Raji (cell line): Measurements from ENCODE around the gene HOXD9.

Experiments
- POLR2A ChIP-seq: IDR thresholded peaks from 2 replicates; pipeline ENCODE4 v1.6.1; 2011; ENCODE audit warnings: low read depth, low read length, control low read depth; ENCODE audit not compliant: insufficient read depth

The HOXD9 gene

DNA sequence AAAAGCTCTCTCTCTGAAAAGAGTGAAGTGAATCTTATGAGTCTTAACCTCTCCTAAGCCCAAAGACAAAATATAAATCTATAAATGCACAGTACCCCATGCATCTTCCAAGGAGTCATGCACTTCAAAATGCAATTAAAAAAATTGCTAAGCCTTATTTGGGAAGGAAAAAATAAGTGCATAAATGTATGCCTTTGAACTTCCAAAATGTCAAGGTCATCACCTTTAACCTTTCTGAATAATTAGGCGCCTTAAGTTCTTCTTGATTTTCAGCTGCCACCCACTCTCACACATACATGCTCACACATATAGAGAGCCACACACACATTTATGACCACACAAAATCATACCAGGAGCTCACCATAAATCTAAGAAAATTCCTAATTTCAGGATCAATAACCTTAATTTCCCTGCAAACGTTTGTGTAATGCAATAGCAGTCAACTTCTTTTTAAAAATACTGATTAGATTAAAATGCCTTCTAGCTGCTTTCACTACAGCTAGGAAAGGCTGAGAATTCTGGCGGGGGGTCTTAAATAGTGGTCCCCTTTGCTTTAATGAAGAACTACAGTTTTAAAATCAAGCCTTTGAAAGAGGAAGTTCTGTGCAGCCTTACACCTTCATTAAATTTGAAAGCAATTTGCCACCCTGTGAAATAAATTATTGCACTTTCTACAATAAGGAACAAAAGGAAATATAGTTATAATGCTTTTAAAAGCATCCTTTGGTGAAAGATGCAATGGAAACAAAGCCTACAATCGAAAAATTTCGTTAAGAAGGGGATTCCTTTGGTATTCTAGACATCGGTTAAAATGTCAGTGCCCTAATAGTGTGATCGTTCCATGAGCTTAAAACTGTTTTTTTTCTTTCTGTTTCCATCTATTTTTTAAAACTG, 11.9 kb upstream of the HOXD9 start:
- TF ChIP-seq POLR2A, result no peak

- TF ChIP-seq POLR2A, result no peak
Measured at GRCh38 chr2:176111309-176111663, 11.2 kb upstream of the HOXD9 start.

DNA sequence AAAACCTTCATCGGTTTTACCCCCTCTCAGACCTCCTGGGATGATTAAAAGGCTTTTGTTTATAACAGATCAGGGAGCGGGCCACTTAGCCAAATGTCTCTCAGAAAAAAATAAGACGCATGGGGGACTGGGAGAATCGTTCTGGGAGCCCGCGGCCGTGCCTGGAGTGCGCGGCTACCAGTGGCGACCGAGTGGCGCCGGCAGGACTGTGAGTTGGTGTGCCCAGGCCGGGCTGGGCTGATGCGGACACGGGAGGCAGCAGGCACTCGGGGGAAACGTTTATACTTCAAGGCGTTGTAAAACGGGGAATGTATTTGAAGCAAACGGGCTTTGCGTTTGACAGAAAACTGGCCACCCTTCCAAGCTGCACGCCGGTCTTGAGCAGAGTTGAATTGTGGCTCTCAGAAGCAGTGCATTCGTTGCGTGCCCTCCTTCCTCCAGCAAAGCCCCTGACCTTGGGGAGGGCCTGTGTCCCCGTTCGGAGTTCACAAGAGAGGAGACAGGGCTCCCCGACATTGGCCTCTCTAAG, 10.6 kb upstream of the HOXD9 start:
- no peak for TF ChIP-seq POLR2A

- TF ChIP-seq POLR2A, result no peak
Measured at GRCh38 chr2:176112375-176113302, 9.9 kb upstream of the HOXD9 start.

- no peak for TF ChIP-seq POLR2A
Measured at GRCh38 chr2:176114120-176114929, 8.2 kb upstream of the HOXD9 start.

DNA sequence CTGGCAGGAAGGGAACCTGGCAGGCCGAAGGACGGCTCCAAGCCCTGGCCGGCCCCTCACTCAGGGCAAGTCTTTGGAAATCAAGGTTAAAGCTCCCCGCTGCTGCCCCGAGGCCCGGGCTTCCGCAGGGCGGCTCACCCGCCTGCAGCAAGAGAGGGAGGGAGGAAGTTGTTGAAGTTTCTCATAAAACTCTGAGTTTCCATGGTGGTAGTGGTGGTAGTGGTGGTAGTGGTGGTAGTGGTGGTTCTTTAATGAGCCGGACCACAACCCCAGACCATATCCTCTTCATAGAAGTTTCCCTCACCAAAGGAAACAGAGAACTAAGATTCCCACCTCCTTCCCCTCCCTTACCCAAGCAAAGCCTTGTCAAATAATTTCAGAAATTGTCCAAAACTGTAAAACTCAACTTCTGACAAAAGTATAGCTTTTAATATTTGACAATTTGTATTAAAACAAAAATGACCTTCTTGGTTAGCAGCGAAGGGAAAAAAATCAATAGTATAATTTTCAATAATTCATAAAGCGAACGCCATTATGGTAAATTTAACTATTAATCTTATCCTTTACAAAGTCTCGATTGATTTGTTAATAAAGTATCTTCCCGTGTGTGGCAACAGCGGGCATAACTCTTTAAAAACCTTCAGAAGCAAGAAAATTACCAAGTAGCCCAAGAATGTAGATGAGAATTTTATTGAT, 7.4 kb upstream of the HOXD9 start:
- no peak for TF ChIP-seq POLR2A

DNA sequence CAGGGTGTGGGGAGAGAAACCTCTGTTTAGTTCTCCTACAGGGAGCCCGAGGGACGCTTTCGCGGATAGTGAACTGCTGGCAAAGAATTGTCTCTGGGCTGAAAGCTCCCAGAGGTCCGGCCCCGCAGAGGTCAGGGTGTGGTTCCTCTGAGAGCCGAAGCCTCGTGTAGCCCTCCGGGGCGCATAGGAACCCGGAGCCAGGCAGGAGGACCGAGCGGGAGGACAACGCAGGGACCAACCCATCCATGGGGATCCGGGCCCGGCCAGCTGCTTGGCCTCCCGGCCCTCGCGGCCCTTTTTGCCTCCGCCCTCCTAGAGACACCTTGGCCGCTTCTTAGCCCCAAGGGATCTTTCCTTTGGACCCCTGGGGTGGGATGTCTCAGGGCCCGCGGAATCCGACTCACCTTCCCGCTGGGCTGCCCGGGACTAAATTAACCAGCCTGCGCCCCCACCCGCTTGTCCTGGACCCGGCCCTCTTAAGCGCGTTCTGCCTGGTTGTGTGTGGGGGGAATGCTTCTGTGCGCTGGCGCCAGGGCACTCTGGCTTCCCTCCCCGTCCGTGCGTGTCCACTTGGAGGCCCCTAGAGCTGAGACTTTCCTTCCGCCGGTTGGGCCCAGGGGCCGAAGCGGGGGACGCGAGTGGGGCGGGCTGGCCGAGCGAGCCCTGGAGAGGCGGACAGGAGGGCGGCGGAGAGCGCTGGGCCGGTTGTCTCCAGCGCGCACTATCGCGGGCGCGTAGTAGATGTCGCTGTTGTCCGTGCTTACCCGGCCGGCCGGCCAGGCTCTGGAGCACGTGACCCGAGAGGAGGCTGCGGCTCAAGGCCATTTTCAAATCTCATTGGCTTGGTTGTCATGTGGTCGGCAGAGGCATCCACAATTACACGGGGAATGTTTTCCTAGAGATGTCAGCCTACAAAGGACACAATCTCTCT, 6.4 kb upstream of the HOXD9 start, which contains the start of gene HOXD10:
Gene HOXD10 (plus strand): TSS at position 896 of the 931 bp plus-strand sequence. CDS start 56 bp downstream, outside the sequence.
- TF ChIP-seq POLR2A, result no peak

GRCh38 chr2:176117162-176117822, 5.2 kb upstream of the HOXD9 start:
- TF ChIP-seq POLR2A, result no peak

DNA sequence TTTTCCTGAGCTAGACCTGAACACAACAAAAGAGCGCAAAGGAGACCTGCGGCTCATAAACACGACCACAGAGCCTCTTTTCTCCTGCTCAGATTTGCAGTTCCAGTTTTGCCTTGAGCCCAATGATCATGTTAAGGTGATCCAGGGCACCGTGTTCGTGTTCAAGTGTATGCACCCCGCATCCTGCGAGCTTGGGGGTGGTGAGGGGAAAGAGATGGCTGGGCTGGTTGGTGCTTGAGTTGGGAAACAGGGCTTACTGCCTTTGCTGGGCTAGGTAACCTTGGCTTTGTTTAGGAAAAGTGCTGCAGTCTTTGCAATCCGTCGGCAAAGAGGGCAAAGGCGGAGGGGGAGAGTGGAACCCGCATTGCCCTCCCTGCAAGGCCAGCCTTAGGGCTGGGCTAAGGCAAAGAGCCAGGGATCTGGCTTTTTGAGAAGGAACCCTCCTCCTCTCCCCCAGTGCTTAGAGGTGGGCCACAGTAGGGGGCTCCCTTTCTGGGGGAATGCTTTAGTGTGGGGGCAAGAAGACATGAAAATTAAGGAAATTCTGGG, 4.6 kb upstream of the HOXD9 start:
- no peak for TF ChIP-seq POLR2A

DNA sequence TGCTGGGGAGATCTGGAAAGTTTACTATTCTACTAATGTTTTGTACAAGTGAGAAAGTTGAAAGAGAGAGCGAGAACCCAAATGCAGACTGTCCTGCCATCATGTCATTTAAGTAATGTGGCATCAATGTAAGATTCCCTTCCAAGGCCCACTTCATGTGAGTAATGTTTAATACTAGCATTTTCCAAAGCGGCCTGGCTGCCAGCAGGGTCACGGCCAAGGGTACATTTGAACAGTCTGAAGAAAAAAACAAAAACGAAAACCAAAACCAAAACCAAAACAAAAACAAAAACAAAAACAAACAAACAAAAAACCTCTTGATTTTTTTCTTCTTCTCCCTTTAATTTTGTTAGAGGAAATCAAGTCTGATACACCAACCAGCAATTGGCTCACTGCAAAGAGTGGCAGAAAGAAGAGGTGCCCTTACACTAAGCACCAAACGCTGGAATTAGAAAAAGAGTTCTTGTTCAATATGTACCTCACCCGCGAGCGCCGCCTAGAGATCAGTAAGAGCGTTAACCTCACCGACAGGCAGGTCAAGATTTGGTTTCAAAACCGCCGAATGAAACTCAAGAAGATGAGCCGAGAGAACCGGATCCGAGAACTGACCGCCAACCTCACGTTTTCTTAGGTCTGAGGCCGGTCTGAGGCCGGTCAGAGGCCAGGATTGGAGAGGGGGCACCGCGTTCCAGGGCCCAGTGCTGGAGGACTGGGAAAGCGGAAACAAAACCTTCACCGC, 3.7 kb upstream of the HOXD9 start:
- no peak for TF ChIP-seq POLR2A

DNA sequence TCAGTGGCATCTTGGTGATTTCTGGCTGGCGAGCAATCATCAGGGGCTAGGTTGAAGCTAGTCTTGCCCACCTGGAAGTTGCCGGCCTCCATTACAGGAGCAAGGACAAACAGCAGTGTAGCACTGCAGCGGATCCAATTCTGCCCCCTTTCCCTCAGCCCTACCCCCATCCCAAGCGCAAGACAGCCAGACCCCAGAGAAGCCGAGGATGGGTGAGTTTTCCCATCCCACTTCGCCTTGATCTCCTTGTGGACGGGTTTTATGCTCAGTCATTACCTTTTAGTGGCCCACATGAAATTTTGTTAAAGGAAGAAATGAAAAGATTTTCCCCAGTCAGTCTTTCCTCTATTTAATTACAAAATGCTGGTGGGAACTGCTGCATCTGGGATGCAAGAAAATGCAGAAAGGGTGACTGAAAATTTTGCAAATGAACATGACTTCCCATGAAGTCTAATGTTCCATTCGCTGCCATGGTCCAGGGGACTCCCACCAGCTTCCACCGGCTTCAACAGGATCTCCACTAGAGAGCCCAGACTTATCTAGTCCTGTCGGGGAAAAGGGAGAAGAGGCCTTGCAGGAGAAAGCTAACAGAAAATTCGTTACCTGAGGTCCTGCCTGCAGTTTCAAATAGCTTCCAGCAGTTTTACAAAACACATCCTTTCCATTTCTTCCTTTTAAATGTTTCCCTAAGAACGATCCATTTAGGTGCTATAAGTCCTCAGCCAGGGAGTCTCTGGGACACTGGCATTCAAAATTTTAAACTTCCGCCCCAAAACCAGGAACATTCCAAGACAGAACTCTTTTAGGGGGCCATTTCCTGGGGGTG, 1.9 kb upstream of the HOXD9 start:
- no peak for TF ChIP-seq POLR2A
